Limb (tissue), 2 donors: ENCODE results near the gene R3HDM4.
A peak's percentile ranks its signal among the peaks of the same experiment; 100 is the strongest.
"Not testable (repeated sequence)": the region's sequence is repeated elsewhere in the genome, so short reads cannot be mapped to it uniquely, and the experiment has no call there.

Source experiments
- DNase-seq, 2 donors: peaks; one replicate each; pipeline ENCODE4 v3.0.0-alpha.2; 2016; ENCODE audit errors: extremely low spot score in 2 of 2

Gene R3HDM4

DNA sequence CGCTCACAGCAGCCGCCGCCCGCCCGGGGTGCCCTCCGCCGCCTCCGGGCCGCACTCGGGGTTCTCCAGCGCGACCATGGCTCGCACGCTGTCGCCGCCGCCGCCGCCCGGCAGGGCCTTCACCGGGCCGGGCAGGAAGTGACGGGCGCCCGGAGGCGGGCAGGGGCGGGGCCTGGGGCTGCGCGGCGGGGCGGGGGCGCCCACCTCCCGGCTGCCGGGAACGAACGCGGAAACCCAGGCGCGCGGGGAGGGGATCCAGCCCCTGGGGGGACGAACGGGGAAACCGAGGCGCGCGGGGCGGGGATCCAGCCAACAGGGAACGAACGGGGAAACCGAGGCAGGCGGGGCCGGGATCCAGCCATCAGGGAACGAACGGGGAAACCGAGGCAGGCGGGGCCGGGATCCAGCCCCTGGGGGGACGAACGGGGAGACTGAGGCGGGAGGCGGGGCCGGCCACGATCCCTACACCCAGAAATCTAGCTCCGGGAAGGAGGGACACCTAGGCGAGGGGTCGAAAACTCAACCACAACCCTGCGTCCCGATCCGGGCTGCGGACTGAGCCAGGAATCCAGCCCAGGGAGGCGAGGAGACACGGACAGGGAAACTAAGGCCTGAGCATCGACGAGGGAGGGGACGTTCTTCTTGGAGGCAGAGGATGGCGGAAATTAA is at the start of gene R3HDM4:
R3HDM4 (minus strand) TSS at position 140 of the 669 bp plus-strand sequence; CDS start at position 78, 62 bp downstream.
- peak in 1 of 2 donors; percentile 91 for DNase-seq

DNA sequence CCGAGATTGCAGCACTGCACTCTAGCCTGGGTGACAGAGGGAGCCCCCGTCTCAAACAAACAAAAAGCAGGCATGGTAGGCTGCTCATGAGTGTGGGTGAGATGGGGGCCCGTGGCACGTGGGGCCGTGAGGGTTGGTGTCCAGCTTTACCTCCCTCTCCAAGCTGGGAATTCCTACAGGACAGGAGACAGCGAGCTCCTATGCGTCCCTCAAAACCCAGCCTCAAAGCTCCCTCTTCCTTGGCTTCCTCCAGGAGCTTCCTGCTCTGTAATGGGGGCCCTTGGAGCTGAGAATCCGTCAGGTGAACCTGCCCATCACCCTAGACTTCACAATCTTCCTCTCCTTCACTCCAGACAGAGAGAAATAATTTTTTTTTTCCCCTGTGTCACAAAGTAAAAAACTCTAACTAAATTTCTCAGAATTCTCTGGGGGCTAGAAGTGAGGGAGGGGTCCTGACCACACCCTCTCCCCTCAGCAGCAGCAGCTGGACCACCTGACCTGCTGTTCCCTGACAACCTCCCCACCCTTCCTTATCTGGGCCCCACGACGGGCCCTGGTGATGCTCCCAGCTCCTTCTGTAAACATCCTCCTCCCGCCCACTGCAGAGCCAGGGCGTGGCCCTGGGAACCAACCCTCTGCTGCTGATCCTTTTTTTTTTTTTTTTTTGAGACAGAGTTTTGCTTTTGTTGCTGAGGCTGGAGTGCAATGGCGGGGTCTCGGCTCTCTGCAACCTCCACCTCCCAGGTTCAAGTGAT is 49.0 kb upstream of the R3HDM4 start:
- DNase-seq: no peak

DNA sequence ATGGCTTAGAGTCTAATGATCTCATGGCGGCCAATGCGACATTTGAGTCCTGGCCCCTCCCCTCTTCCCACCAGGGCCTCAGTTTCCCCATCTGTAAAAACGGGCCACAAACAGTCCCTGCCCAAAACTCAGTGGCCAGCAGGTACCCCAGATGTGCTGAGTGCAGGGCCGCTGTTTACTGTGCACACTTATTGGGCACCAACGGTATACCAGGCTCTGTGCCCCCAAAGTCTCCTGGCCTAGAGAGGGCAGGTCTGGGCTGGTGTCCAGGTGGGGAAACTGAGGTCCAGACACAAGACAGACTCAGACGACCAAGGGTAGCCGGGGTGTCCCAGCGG is 47.6 kb upstream of the R3HDM4 start:
- no peak for DNase-seq

DNA sequence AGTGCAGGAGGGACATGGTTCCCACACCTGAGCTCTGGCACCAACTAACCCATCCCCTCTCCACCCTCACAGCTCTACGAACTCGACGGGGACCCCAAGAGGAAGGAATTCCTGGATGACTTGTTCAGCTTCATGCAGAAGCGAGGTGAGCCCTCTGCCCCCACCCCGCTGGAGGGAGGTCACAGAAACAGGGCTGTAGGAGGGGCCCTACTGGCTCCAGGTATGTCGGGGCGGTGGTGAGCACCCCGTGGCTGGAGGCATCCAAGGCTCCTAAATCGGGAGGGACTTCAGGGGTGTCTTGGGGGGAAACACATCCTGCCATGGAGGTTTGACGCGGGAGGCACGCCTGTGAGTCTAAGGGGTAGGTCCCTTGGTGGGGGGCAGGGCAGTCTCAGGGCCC is 47.0 kb upstream of the R3HDM4 start:
- DNase-seq: no peak

- DNase-seq: no peak
Measured at GRCh38 chr19:958967-959855, 46.2 kb upstream of the R3HDM4 start.

DNA sequence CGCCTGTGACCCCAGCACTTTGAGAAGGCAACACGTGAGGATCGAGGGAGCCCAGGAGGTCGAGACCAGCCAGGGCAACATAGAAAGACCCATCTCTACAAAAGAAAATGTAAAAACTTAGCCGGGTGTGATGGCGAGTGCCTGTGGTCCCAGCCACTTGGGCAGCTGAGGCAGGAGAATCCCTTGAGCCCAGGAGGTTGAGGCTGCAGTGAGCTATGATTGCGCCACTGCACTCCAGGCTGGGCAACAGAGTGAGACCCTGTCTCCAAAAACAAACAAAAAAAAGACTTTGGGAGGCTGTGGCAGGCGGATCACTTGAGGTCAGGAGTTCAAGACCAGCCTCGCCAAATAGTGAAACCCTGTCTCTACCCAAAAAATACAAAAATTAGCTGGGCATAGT is 44.6 kb upstream of the R3HDM4 start:
- not testable (repeated sequence) for DNase-seq

DNA sequence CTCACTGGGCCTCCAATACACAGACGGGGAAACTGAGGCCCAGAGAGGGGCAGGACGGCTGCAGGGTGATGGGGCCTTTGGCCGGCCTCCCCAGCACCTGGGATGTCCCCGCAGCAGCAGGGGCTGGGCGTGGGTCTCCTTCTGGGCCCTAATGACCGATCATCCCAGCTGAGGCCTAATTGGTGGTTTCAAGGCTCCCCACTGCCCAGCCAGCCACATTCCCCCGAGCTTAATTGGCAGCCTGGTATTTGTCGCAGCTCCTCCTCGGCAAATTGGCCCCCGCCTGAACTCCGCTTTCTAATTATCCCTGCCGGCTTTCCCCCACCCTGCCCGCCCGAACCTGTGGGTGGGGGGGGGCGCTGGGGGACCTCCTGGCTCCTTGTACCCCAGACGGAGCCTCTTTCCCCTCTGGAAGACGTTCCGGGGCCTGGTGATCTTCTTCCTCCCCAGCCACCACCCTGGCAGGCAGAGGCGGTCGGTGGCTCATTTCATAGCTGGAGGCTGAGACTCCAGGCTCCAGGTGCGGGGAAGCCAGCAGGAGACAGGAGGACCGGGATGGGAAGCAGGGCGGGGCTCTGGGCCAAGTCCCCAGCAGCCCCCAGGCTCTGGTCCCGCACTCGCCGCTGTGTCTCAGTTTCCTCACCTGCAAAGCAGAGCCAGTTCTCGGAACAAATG is 43.9 kb upstream of the R3HDM4 start:
- peak in 1 of 2 donors; percentile 47 for DNase-seq

DNA sequence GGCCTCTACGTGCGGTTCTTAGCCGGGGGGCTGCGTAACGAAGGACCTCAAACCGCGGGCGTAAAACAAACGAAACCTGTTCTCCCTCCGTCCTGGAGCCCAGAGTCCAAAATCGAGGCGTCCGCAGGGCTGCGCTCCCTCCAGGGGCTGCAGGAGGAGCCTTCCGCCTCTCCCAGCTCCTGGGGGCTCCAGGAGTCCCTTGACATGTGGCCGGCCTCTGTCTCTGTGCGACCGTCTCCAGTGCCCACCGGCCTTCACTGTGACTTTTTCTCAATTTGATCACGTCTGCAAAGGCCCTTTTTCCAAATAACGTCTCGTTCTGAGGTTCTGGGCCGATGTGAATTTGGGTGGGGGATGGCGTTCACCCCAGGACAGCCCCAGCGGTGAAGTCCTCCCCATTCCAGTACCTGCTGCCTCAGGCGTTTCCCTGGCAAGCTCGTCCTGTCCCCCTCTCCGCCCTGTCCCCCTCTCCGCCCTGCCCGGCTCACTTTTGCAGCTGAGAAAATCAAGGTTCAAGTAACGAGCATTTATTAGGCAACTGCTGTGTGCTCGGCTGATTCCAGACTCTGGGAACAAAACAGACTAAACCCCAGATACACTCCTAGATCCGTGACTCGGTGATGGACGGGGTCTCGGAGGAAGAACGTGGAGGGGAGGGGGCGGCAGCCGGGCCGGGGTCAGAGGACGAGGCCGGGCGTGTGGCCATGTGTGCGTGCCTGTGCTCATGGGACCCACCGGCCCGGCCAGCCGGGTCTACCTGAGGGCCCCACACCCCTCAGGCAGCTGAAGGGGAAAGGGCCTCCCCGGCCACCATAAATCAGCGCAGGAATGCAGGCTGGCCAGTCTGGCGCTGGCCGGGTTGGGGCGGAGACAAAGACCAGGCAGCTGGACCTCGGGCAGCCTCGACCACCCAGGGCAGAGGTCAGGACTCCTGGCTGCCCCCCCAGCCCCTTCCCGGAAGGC is 43.1 kb upstream of the R3HDM4 start:
- DNase-seq: peak in 1 of 2 donors; percentile 39

- DNase-seq: peak in 1 of 2 donors; percentile 48
Measured at GRCh38 chr19:954672-955494, 41.9 kb upstream of the R3HDM4 start.

- no peak for DNase-seq
Measured at GRCh38 chr19:954272-954671, 41.3 kb upstream of the R3HDM4 start.

DNA sequence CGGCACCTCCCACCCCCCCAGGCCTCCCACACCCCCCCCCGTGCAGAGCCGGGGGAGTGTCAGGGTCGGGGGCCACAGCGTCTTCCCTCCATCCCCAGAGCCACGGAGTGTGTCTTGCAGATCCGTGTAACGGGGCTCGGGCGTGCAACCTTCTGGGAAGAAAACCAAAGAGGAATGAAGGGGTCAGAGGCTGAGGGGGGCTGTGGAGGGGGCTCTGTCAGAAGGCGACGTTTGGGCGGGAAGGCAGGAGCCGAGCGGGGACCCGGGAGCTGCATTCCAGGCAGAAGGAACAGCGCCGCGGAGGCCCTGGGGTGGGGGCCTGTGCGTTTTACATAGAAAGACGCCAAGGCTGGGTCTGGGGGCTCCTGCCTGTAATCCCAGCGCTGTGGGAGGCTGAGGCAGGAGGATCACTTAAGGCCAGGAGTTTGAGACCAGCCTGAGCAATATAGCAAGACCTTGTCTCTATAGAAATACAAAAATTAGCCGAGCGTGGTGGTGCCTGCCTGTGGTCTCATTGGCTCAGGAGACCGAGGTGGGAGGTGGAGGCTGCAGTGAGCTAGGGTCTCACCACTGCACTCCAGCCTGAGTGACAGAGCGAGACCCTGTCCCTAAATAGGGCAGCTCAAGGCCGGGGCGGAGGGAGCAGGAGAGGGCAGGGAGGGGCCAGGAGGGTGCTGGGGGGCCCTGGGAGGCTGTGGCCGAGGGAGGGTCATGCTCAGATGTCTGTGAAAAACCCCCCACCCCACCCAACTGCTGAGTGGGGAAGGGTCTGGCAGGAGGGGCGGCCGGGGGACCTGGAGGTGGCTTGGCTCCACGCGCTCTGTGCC is 40.6 kb upstream of the R3HDM4 start:
- DNase-seq: no peak

- peak in 1 of 2 donors; percentile 41 for DNase-seq
Measured at GRCh38 chr19:952680-953444, 39.8 kb upstream of the R3HDM4 start.

DNA sequence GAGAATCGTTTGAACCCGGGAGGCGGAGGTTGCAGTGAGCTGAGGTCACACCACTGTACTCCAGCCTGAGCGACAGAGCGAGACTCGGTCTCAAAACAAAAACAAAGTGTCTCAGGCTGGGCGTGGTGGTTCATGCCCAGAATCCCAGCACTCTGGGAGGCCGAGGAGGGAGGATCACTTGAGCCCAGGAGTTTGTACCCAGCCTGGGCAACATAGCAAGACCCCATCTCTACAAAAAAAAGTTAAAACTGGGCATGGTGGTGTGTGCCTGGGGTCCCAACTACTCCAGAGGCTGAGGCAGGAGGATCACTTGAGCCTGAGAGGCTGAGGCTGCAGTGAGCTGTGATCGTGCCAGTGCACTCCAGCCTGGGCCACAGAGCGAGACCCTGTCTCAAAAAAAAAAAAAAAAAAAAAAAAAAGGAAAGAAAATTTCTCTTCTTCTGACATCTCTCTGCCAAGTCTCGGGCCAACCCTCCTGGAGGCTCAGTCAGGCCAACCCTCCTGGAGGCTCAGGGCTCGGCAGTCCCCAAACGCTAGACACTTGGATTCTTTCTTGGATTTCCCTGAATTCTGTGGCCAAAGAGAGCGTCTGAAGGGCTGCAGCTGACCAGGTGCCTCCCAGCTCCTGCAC is 39.1 kb upstream of the R3HDM4 start:
- DNase-seq: no peak

GRCh38 chr19:950352-951066 is 37.5 kb upstream of the R3HDM4 start:
- DNase-seq: no peak

- no peak for DNase-seq
Measured at GRCh38 chr19:948842-949496, 36.0 kb upstream of the R3HDM4 start.
